WERI-Rb-1 (cell line): ENCODE results near the gene CALML5.

Source experiments
- DNase-seq: peaks from one replicate; pipeline ENCODE4 v3.0.0-alpha.2; 2020
- H3K27ac ChIP-seq: fragments of 250-450 bp; sonication (Bioruptor Pico); 2 replicates; pipeline ENCODE4 v1.5.1; 2020; ENCODE audit warnings: mild to moderate bottlenecking, moderate library complexity
- H3K27me3 ChIP-seq: fragments of 250-450 bp; sonication (Bioruptor Pico); 2 replicates; pipeline ENCODE4 v1.5.1; 2021; ENCODE audit warnings: mild to moderate bottlenecking, low read depth, moderate library complexity; ENCODE audit not compliant: insufficient read depth, severe bottlenecking
- H3K36me3 ChIP-seq: fragments of 250-450 bp; sonication (Bioruptor Pico); 2 replicates; pipeline ENCODE4 v1.5.1; 2020; ENCODE audit warnings: mild to moderate bottlenecking, moderate library complexity
- H3K4me3 ChIP-seq: 2 replicates; pipeline ENCODE4 v1.5.1; 2011; ENCODE audit warnings: low read depth, mild to moderate bottlenecking, control low read depth, low read length
- H3K9me3 ChIP-seq: fragments of 250-450 bp; sonication (Bioruptor Pico); 2 replicates; pipeline ENCODE4 v1.5.1; 2021; ENCODE audit warnings: mild to moderate bottlenecking, moderate library complexity; ENCODE audit not compliant: severe bottlenecking
- TF ChIP-seq, protein P1 (sequence below): IDR thresholded peaks from 2 replicates; pipeline ENCODE4 v1.5.1; 2011; ENCODE audit warnings: low read depth, mild to moderate bottlenecking, control low read depth, inconsistent platforms, low read length

The CALML5 gene

DNA sequence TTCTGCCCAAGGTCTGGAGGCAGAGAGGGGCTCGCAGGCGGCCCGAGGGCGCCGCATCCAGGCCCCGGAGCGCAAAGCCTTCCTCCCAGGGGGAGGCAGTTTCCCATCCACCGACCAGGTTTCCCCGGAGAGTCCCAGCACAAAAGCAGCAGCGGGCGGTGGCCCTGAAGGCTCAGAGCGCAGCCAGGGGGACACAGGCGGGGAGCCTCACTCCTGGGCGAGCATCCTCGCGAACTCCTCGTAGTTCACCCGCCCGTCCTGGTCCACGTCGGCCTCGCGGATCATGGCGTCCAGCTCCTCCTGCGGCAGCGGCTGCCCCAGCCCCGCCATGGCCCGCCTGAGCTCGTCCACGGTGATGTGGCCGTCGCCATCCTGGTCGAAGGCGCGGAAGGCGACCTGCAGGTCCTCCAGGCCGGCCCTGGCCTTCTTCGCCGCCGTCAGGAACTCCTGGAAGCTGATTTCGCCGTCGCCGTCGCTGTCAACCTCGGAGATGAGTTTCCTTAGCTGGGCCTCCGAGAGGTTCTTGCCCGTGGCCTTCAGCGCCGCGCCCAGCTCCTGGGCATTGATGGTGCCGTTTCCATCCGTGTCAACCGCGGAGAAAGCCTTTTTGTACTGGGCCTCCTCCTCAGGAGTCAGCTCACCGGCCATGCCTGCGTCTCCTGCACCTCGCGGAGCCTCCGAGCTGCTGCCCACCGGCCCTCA is 428 bp downstream of the CALML5 start:
- DNase-seq = no peak
- TF ChIP-seq, protein P1, sequence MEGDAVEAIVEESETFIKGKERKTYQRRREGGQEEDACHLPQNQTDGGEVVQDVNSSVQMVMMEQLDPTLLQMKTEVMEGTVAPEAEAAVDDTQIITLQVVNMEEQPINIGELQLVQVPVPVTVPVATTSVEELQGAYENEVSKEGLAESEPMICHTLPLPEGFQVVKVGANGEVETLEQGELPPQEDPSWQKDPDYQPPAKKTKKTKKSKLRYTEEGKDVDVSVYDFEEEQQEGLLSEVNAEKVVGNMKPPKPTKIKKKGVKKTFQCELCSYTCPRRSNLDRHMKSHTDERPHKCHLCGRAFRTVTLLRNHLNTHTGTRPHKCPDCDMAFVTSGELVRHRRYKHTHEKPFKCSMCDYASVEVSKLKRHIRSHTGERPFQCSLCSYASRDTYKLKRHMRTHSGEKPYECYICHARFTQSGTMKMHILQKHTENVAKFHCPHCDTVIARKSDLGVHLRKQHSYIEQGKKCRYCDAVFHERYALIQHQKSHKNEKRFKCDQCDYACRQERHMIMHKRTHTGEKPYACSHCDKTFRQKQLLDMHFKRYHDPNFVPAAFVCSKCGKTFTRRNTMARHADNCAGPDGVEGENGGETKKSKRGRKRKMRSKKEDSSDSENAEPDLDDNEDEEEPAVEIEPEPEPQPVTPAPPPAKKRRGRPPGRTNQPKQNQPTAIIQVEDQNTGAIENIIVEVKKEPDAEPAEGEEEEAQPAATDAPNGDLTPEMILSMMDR = no peak
- Histone ChIP-seq H3K36me3 (no peaks in the 10 kb centered on the region), H3K9me3 (no peaks in the 10 kb centered on the region), H3K27ac (no peak overlapping the region), H3K4me3 (no peak overlapping the region), H3K27me3 (no peaks in the 10 kb centered on the region)

DNA sequence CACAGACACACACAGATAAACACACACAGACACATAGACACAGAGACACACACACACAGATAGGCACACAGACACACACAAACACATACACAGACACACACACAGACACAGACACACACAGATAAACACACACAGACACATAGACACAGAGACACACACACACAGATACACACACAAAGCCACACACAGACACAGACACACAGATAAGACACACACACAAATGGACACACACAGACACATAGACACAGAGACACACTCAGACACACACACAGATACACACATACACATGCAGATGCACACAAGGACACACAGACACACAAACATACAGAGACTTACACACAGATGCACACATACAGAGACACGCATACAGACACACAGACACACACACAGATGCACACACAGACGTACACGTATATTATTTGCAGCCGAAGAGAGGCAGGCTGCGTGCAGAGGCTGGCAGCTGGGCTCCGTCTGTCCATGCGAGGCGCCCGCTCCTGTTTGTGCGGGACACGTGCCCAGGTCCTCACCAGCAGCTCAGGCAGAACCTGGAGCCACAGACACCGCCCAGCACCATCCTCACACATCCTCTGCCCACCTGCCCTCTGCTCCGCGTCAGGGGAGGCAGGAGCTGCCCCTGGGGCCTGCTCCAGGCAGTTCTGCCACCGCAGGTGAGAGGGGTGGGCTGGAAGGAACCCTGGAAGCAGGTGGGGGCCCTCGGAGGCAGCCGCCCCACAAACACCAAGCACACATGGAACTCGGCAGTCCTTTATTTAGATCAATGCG is 1.2 kb downstream of the CALML5 start:
- DNase-seq = no peak
- TF ChIP-seq, protein P1 = no peak
- H3K27me3 ChIP-seq = no peaks in the 10 kb centered on the region
- no peak overlapping the region for H3K27ac ChIP-seq
- no peaks in the 10 kb centered on the region for H3K36me3 ChIP-seq
- no peak overlapping the region for H3K4me3 ChIP-seq
- no peaks in the 10 kb centered on the region for H3K9me3 ChIP-seq

DNA sequence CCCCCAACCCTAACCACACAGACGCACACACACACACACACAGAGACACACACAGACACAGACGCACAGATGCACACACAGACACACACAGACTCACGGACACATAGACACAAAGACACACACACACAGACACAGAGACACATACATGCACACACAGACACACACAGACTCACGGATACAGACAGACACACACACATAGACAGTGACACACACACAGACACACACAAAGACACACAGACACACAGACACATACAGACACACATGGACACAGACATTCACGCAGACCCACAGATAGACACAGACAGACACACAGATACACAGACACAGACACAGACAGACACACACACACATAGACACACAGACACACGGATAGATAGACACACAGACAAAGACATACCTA is 2.1 kb downstream of the CALML5 start:
- TF ChIP-seq, protein P1 = no peak
- no peak for DNase-seq
- H3K4me3 ChIP-seq = no peak overlapping the region
- H3K27me3 ChIP-seq = no peaks in the 10 kb centered on the region
- no peak overlapping the region for H3K27ac ChIP-seq
- no peaks in the 10 kb centered on the region for H3K36me3 ChIP-seq
- H3K9me3 ChIP-seq = no peaks in the 10 kb centered on the region

DNA sequence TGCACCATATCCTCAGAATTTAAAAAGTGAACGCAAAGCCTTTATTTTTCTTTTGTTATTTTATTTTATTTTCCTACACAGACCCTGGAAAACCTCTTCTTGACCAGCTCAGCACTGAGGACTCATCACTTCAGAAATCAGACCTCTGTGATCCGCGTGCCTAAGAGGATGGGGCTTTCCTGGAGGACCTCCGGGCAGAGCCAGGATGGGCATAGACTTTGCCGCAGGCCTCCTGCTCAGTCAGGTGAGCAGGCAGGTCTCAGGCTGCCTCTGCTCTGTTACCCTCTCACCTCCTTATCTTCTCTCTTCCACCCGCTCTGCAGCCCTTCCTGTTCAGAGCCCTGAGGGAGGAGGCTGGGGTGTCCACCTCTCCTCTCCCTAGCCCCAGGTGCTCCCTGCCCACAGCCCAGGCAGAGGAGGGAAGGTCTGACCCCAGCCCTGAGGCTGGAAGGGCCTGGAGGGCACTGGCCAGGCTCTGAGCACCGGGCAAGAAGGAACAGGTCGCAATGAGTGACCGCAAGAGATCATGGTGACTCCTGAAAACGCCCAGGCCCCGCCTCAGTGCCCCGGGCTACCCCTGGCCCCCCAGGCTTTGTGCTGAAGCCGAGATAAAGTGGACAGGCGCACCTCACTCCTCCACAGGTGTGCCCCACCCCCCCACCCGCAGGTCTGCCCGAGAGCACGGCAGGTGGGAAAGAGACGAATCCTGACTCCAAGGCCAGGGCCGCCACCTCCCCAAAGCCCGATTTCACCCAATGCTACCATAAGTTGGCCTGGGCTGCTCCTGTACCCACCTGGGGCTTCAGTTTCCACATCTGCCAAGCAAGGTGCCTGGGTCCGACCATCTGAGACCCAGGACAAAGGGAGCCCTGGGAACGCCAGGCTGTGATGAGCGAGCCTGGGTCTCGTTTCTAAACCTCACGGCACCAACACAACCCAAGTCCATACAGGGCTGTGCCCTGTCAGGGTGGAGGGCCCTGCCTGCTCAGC is 2.8 kb downstream of the CALML5 start:
- TF ChIP-seq, protein P1 = no peak
- Histone ChIP-seq H3K4me3 (no peak overlapping the region), H3K27me3 (no peaks in the 10 kb centered on the region), H3K27ac (no peak overlapping the region), H3K9me3 (no peaks in the 10 kb centered on the region), H3K36me3 (no peaks in the 10 kb centered on the region)
- DNase-seq = no peak

DNA sequence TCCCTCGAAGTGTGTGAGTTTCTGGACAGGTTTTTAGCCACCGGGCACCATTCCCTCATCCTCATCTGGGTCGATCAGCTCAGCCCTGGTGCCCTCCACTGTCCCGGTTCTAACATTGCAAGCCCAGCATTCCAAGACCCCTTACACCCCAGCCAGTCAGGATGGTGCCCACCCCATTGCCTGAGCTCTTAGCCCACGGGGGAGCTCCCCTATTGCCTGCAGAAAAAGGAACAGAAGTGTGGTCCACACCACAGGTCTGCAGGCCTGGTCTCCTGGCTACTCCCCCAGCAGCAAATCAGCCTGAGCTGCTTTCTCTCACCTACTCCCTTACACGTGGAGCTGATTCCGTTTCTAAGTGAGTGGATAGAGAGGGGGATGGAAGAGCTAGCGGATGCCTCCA is 4.8 kb downstream of the CALML5 start:
- H3K27ac ChIP-seq = no peak overlapping the region
- H3K27me3 ChIP-seq = no peaks in the 10 kb centered on the region
- no peaks in the 10 kb centered on the region for H3K36me3 ChIP-seq
- no peak overlapping the region for H3K4me3 ChIP-seq
- DNase-seq = no peak
- no peaks in the 10 kb centered on the region for H3K9me3 ChIP-seq
- TF ChIP-seq, protein P1 = no peak
